ENCODE data around the gene CFAP74. TPM values are rescaled to one million over a fixed set of nuclear protein-coding genes. Genes with fewer than 3 reads are reported as not detected.

The CFAP74 gene
- total and polyA plus RNA-seq, 3 donors from 2014 or later = 16.4 to 25.5 (median 24.9) TPM

GRCh38 chr1:1872329-1872994 is 131.1 kb downstream of the CFAP74 start:
- TF ChIP-seq CTCF (IDR thresholded peaks at IDR 0.05) (no peak), POLR2A (IDR thresholded peaks at IDR 0.05) (no peak)
- DNase-seq = no peak
- Histone ChIP-seq H3K9me3 (no peaks in the 10 kb centered on the region), H3K4me1 (peaks cover 36% of the 10 kb centered on the region), H3K36me3 (ENCODE audit: low read depth, missing control alignments) (no peaks in the 10 kb centered on the region), H3K27ac (no peak overlapping the region), H3K27me3 (no peaks in the 10 kb centered on the region), H3K4me3 (no peak overlapping the region)
- WGBS, 2 donors = 86 to 87% methylated on average over 11 of the region's 11 CpGs
- intact Hi-C loops (cut with DNase I; ENCODE audit: low total_unique reads) = no loop called here

Other genes starting within 250 kb of the CFAP74 start
- 100 to 1,000 TPM; 105 to 111 TPM for gene NADK, start 225.3 kb downstream of the CFAP74 start, total RNA-seq
- 74.9 TPM for gene NADK, start 225.3 kb downstream of the CFAP74 start, polyA plus RNA-seq (ENCODE audit: insufficient read depth, low read depth, low replicate concordance)
- gene GNB1, start 112.7 kb downstream of the CFAP74 start, total RNA-seq = 100 to 1,000 TPM; 223 to 240 TPM
- gene GNB1, start 112.7 kb downstream of the CFAP74 start, polyA plus RNA-seq (ENCODE audit: insufficient read depth, low read depth, low replicate concordance) = 256 TPM
- 1 to 10 TPM; 1.2 to 2.1 TPM for gene CALML6, start 88.5 kb downstream of the CFAP74 start, total RNA-seq
- gene CALML6, start 88.5 kb downstream of the CFAP74 start, polyA plus RNA-seq (ENCODE audit: insufficient read depth, low read depth, low replicate concordance) = 0.96 TPM
- 100 to 1,000 TPM in 1 of 2 donors, 10 to 100 TPM in 1; 74.0 to 143 TPM for gene TMEM52, start 84.5 kb downstream of the CFAP74 start, total RNA-seq
- 40.8 TPM for gene TMEM52, start 84.5 kb downstream of the CFAP74 start, polyA plus RNA-seq (ENCODE audit: insufficient read depth, low read depth, low replicate concordance)
- gene GABRD, start 15.6 kb upstream of the CFAP74 start, total RNA-seq = 10 to 100 TPM; 16.9 to 18.1 TPM
- gene GABRD, start 15.6 kb upstream of the CFAP74 start, polyA plus RNA-seq (ENCODE audit: insufficient read depth, low read depth, low replicate concordance) = 7.8 TPM
- 100 to 1,000 TPM in 1 of 2 donors, 10 to 100 TPM in 1; 86.4 to 123 TPM for gene PRKCZ, start 46.6 kb upstream of the CFAP74 start, total RNA-seq
- gene PRKCZ, start 46.6 kb upstream of the CFAP74 start, polyA plus RNA-seq (ENCODE audit: insufficient read depth, low read depth, low replicate concordance) = 142 TPM
- 10 to 100 TPM; 65.5 to 72.0 TPM for gene FAAP20, start 191.0 kb upstream of the CFAP74 start, total RNA-seq
- gene FAAP20, start 191.0 kb upstream of the CFAP74 start, polyA plus RNA-seq (ENCODE audit: insufficient read depth, low read depth, low replicate concordance) = 72.6 TPM
- 10 to 100 TPM; 85.7 to 87.1 TPM for gene SKI, start 224.5 kb upstream of the CFAP74 start, total RNA-seq
- gene SKI, start 224.5 kb upstream of the CFAP74 start, polyA plus RNA-seq (ENCODE audit: insufficient read depth, low read depth, low replicate concordance) = 40.2 TPM

Data from testis (tissue), 3 donors.